Measurements from ENCODE around the gene HOTAIR. TPM values are rescaled to one million over a fixed set of nuclear protein-coding genes. Genes with fewer than 3 reads are reported as not detected.

HOTAIR gene
- total RNA-seq, 1 donor from 2014 or later, result not detected

GRCh38 chr12:54008260-54008552 is 33.5 kb upstream of the HOTAIR start:
- Histone ChIP-seq H3K4me1 (ENCODE audit: insufficient read depth, low read length) (peaks cover 5% of the 10 kb centered on the region), H3K36me3 (ENCODE audit: insufficient read depth, low read length) (no peaks in the 10 kb centered on the region), H3K4me3 (ENCODE audit: insufficient read depth, low read depth, low read length) (no peak overlapping the region), H4K20me1 (ENCODE audit: insufficient read depth, low read length) (no peaks in the 10 kb centered on the region), H3K9me3 (ENCODE audit: insufficient read depth, low read depth, low read length) (no peaks in the 10 kb centered on the region), H3K79me2 (ENCODE audit: insufficient read depth, low read length) (no peaks in the 10 kb centered on the region), H2AFZ (ENCODE audit: low read depth, low read length) (no peak overlapping the region), H3K27ac (ENCODE audit: low read depth, low read length) (no peak overlapping the region), H3K27me3 (ENCODE audit: insufficient read depth, low read length) (peaks cover 90% of the 10 kb centered on the region), H3K9ac (ENCODE audit: low read length) (no peak overlapping the region), H3K4me2 (ENCODE audit: low read length) (no peak overlapping the region)
- FAIRE-seq, result no peak
- no peak for TF ChIP-seq CTCF (IDR thresholded peaks at IDR 0.05; ENCODE audit: insufficient read depth, low read depth, low read length)
- TF ChIP-seq EZH2 (IDR thresholded peaks at IDR 0.05; ENCODE audit: insufficient read depth, low read length), result no peak
- Mint-ChIP-seq H3K4me1 (ENCODE audit: low read depth, unreplicated experiment) (no peaks in the 10 kb centered on the region), H3K27me3 (ENCODE audit: low read depth, unreplicated experiment) (peaks cover 90% of the 10 kb centered on the region), H3K27ac (ENCODE audit: unreplicated experiment) (no peak overlapping the region), H3K4me3 (ENCODE audit: unreplicated experiment) (no peak overlapping the region), H3K36me3 (ENCODE audit: low read depth, unreplicated experiment) (peaks cover 2% of the 10 kb centered on the region), H3K9me3 (ENCODE audit: unreplicated experiment) (peaks cover 10% of the 10 kb centered on the region)
- DNase-seq (ENCODE audit: low read depth), result no peak

- H3K4me1 ChIP-seq (ENCODE audit: insufficient read depth, low read length), result peaks cover 5% of the 10 kb centered on the region
- H3K36me3 ChIP-seq (ENCODE audit: insufficient read depth, low read length), result no peaks in the 10 kb centered on the region
- H3K27ac ChIP-seq (ENCODE audit: low read depth, low read length), result no peak overlapping the region
- FAIRE-seq (no peak), DNase-seq (ENCODE audit: low read depth) (no peak)
- Mint-ChIP-seq H3K27me3 (ENCODE audit: low read depth, unreplicated experiment) (peaks cover 90% of the 10 kb centered on the region), H3K4me1 (ENCODE audit: low read depth, unreplicated experiment) (no peaks in the 10 kb centered on the region), H3K36me3 (ENCODE audit: low read depth, unreplicated experiment) (peaks cover 2% of the 10 kb centered on the region), H3K4me3 (ENCODE audit: unreplicated experiment) (no peak overlapping the region), H3K9me3 (ENCODE audit: unreplicated experiment) (peaks cover 10% of the 10 kb centered on the region), H3K27ac (ENCODE audit: unreplicated experiment) (no peak overlapping the region)
- H3K9me3 ChIP-seq (ENCODE audit: insufficient read depth, low read depth, low read length), result no peaks in the 10 kb centered on the region
- H3K4me2 ChIP-seq (ENCODE audit: low read length), result no peak overlapping the region
- H3K9ac ChIP-seq (ENCODE audit: low read length), result no peak overlapping the region
- no peaks in the 10 kb centered on the region for H4K20me1 ChIP-seq (ENCODE audit: insufficient read depth, low read length)
- H3K27me3 ChIP-seq (ENCODE audit: insufficient read depth, low read length), result peaks cover 90% of the 10 kb centered on the region
- H3K4me3 ChIP-seq (ENCODE audit: insufficient read depth, low read depth, low read length), result no peak overlapping the region
- H2AFZ ChIP-seq (ENCODE audit: low read depth, low read length), result no peak overlapping the region
- H3K79me2 ChIP-seq (ENCODE audit: insufficient read depth, low read length), result no peaks in the 10 kb centered on the region
- no peak for TF ChIP-seq CTCF (IDR thresholded peaks at IDR 0.05; ENCODE audit: insufficient read depth, low read depth, low read length)
- no peak for TF ChIP-seq EZH2 (IDR thresholded peaks at IDR 0.05; ENCODE audit: insufficient read depth, low read length)
Observed at GRCh38 chr12:54007538-54008259, 32.9 kb upstream of the HOTAIR start.

- peak overlapping the region; percentile 43 for H3K9ac ChIP-seq (ENCODE audit: low read length)
- Mint-ChIP-seq H3K9me3 (ENCODE audit: unreplicated experiment) (peaks cover 16% of the 10 kb centered on the region), H3K27me3 (ENCODE audit: low read depth, unreplicated experiment) (peaks cover 91% of the 10 kb centered on the region), H3K27ac (ENCODE audit: unreplicated experiment) (no peak overlapping the region), H3K4me3 (ENCODE audit: unreplicated experiment) (no peak overlapping the region), H3K36me3 (ENCODE audit: low read depth, unreplicated experiment) (peaks cover 2% of the 10 kb centered on the region), H3K4me1 (ENCODE audit: low read depth, unreplicated experiment) (no peaks in the 10 kb centered on the region)
- FAIRE-seq, result no peak
- H3K79me2 ChIP-seq (ENCODE audit: insufficient read depth, low read length), result no peaks in the 10 kb centered on the region
- H3K27me3 ChIP-seq (ENCODE audit: insufficient read depth, low read length), result peaks cover 91% of the 10 kb centered on the region
- H2AFZ ChIP-seq (ENCODE audit: low read depth, low read length), result peak overlapping the region; percentile 37
- no peaks in the 10 kb centered on the region for H3K9me3 ChIP-seq (ENCODE audit: insufficient read depth, low read depth, low read length)
- no peak for DNase-seq (ENCODE audit: low read depth)
- H4K20me1 ChIP-seq (ENCODE audit: insufficient read depth, low read length), result no peaks in the 10 kb centered on the region
- H3K4me1 ChIP-seq (ENCODE audit: insufficient read depth, low read length), result peaks cover 5% of the 10 kb centered on the region
- peak overlapping the region; percentile 31 for H3K4me3 ChIP-seq (ENCODE audit: insufficient read depth, low read depth, low read length)
- H3K4me2 ChIP-seq (ENCODE audit: low read length), result peak overlapping the region; percentile 82
- H3K36me3 ChIP-seq (ENCODE audit: insufficient read depth, low read length), result no peaks in the 10 kb centered on the region
- no peak for TF ChIP-seq CTCF (IDR thresholded peaks at IDR 0.05; ENCODE audit: insufficient read depth, low read depth, low read length)
- TF ChIP-seq EZH2 (IDR thresholded peaks at IDR 0.05; ENCODE audit: insufficient read depth, low read length), result no peak
- no peak overlapping the region for H3K27ac ChIP-seq (ENCODE audit: low read depth, low read length)
Observed at GRCh38 chr12:54006559-54007220, 31.9 kb upstream of the HOTAIR start.

Data from astrocyte (in vitro differentiated cells and primary cell).